NB4 (cell line): ENCODE data around the gene DDAH1.

Experiments
- DNase-seq: peaks from one replicate; pipeline ENCODE4 v3.0.0; 2010; ENCODE audit warnings: low read depth
- H3K4me3 ChIP-seq: one replicate; pipeline ENCODE4 v1.5.1; 2011; ENCODE audit warnings: mild to moderate bottlenecking, low read depth, low read length, moderate library complexity
- MYC ChIP-seq: IDR thresholded peaks from 2 replicates; pipeline ENCODE4 v1.6.1; 2011; ENCODE audit warnings: low read depth, low read length
- POLR2A ChIP-seq: IDR thresholded peaks from 2 replicates; pipeline ENCODE4 v1.6.1; 2011; ENCODE audit warnings: mild to moderate bottlenecking; ENCODE audit not compliant: insufficient read length; ENCODE audit errors: extremely low read depth
- TF ChIP-seq, protein P1 (sequence below): IDR thresholded peaks from 2 replicates; pipeline ENCODE4 v1.6.1; 2011; ENCODE audit warnings: low read depth, low read length
- TF ChIP-seq, protein P2 (sequence below): IDR thresholded peaks from one replicate; pipeline ENCODE4 v1.5.1; 2012; ENCODE audit warnings: low read depth, low read length

The DDAH1 gene

DNA sequence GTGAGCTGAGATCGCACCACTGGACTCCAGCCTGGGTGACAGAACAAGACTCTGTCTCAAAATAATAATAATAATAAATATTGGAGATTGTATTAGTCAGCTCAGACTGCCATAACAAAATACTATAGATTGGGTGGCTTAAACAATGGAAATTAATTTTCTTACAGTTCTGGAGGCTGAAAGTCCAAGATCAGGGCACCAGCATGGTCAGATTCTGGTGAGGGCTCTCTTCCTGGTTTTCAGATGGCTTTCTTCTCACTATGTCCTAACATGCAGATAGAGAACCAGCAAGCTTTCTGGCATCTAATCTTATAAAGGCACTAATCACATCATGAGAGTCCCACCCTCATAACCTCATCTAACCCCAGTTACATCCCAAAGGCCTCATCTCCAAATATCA, 23.2 kb upstream of the DDAH1 start:
- TF ChIP-seq, protein P1, sequence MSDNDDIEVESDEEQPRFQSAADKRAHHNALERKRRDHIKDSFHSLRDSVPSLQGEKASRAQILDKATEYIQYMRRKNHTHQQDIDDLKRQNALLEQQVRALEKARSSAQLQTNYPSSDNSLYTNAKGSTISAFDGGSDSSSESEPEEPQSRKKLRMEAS = no peak
- TF ChIP-seq POLR2A (no peak), MYC (no peak)
- TF ChIP-seq, protein P2, sequence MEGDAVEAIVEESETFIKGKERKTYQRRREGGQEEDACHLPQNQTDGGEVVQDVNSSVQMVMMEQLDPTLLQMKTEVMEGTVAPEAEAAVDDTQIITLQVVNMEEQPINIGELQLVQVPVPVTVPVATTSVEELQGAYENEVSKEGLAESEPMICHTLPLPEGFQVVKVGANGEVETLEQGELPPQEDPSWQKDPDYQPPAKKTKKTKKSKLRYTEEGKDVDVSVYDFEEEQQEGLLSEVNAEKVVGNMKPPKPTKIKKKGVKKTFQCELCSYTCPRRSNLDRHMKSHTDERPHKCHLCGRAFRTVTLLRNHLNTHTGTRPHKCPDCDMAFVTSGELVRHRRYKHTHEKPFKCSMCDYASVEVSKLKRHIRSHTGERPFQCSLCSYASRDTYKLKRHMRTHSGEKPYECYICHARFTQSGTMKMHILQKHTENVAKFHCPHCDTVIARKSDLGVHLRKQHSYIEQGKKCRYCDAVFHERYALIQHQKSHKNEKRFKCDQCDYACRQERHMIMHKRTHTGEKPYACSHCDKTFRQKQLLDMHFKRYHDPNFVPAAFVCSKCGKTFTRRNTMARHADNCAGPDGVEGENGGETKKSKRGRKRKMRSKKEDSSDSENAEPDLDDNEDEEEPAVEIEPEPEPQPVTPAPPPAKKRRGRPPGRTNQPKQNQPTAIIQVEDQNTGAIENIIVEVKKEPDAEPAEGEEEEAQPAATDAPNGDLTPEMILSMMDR = no peak
- H3K4me3 ChIP-seq = no peak overlapping the region
- no peak for DNase-seq

DNA sequence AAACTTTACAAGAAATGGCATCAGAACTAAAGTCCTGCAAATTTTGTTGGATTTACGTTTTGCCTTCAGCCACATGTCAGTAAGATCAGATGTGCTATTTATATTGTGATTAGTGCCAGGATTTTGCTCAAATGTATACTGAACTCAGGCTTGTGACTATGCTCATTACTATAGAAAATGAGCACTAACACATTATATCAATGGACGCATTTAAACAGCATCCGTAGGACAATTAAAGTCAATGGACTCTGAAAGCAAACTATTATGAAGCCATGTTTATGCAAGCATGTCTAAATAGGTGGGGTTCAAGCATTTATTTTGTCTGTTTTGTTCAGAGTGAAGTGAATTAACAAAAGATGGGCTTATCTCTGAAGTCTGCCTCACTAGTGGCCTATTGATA, 20.6 kb upstream of the DDAH1 start:
- DNase-seq = no peak
- no peak overlapping the region for H3K4me3 ChIP-seq
- TF ChIP-seq POLR2A = no peak
- TF ChIP-seq, protein P2 = no peak
- no peak for TF ChIP-seq MYC
- TF ChIP-seq, protein P1 = no peak

DNA sequence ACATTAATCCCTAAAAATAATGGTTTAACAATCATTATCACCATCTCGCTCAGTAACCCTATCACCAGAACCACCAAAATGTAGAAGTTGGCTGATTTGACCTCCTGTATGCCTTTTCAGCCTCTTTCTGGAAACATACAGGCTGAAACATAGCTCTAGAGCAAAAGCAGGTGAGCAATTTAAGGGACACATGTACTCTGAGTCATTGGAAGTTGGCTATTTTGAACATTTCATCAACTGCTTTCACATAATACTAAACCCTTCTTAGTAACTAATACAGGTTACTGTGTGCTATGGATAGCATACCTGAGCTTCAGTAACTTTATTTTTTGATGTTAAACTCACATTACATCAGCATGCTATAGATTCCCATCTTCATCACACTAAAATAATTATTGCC, 19.8 kb upstream of the DDAH1 start:
- no peak overlapping the region for H3K4me3 ChIP-seq
- DNase-seq = no peak
- TF ChIP-seq MYC = no peak
- TF ChIP-seq, protein P2 = no peak
- TF ChIP-seq POLR2A = no peak
- TF ChIP-seq, protein P1 = no peak

DNA sequence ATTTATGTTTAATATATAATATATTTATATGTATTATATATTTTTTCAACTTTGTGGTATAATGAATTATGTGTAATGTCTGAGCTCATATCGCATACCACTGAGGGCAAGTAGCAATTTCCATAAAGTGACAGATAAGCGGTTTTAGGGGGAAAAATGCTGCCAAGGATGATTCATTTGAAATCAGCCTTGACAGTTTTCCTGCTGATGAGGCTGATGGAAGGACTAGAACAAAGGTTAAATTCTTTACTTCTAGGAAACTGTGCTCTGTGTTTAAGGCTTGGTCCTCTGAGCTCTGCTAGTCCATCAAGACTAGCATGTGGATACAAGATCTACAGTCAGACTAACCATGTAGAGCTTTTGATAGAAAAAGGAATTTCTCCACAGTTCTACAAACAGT, 19.3 kb upstream of the DDAH1 start:
- TF ChIP-seq, protein P1 = no peak
- TF ChIP-seq, protein P2 = no peak
- no peak for TF ChIP-seq POLR2A
- no peak for TF ChIP-seq MYC
- no peak for DNase-seq
- H3K4me3 ChIP-seq = no peak overlapping the region

DNA sequence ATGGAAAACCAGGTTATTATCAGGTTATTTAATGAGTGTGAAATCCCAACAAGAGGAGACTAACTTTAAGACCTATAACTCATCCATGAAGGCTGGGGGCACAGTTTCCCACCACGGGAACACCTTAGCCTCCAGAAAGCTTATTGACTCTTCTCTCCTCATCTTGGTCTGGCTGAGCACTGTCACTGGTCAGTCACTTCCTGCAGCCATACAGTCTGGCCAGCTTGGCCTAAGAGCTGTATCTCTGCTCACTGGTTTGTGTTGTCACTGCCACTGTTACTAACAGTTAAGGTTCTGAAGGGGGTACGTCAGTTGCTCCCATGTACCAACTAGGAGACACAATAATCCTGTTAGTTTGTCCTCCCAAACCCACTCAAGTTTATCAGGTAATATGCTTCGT, 16.7 kb upstream of the DDAH1 start:
- DNase-seq = no peak
- TF ChIP-seq POLR2A (no peak), MYC (no peak)
- TF ChIP-seq, protein P2 = no peak
- TF ChIP-seq, protein P1 = no peak
- no peak overlapping the region for H3K4me3 ChIP-seq

DNA sequence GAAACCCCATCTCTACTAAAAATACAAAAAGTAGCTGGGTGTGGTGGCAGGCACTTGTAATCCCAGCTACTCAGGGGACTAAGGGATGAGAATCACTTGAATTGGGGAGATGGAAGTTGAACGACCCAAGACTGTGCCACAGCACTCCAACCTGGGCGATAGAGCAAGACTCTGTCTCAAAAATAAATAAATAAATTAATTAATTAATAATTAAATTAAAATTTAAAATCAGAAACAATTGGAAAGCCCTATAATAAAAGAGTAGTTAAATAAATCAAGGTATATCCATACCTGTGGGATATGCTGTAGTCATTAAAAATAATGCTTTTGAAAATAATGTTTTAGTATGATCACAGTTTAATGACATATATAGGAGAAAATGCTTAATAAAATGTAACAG, 15.6 kb upstream of the DDAH1 start:
- TF ChIP-seq, protein P2 = no peak
- TF ChIP-seq MYC = no peak
- no peak overlapping the region for H3K4me3 ChIP-seq
- no peak for DNase-seq
